Upper lobe of left lung (tissue), 6 donors: ENCODE data around the gene NCS1. TPM values are rescaled to one million over a fixed set of nuclear protein-coding genes. Genes with fewer than 3 reads are reported as not detected.

Experiments
- ATAC-seq, 2 donors: fragments of 200-7000 bp; cut with Tn5 transposase; one replicate each; pipeline ENCODE4 v1.9.1; 2022; ENCODE audit warnings: mild to moderate bottlenecking in 2 of 2, moderate library complexity in 2 of 2; ENCODE audit not compliant: low FRiP score in 2 of 2
- DNase-seq, 2 donors: peaks; one replicate each; pipeline ENCODE4 v3.0.0-alpha.2; 2019 to 2020
- H3K27ac ChIP-seq, 4 donors: fragments of 200-600 bp; sonication (generic); one replicate each; pipeline ENCODE4 v1.5.1; 2016 to 2019
- H3K27me3 ChIP-seq, 4 donors: fragments of 200-600 bp; sonication (generic); one replicate each; pipeline ENCODE4 v1.5.1; 2017 to 2019
- H3K36me3 ChIP-seq, 4 donors: fragments of 200-600 bp; sonication (generic); one replicate each; pipeline ENCODE4 v1.5.1; 2016 to 2019
- H3K4me1 ChIP-seq, 4 donors: fragments of 200-600 bp; sonication (generic); one replicate each; pipeline ENCODE4 v1.5.1; 2018 to 2019
- H3K4me3 ChIP-seq, 4 donors: fragments of 200-600 bp; sonication (generic); one replicate each; pipeline ENCODE4 v1.5.1; 2017 to 2019; ENCODE audit warnings: mild to moderate bottlenecking in 2 of 4, moderate library complexity in 1 of 4
- H3K9me3 ChIP-seq, 4 donors: fragments of 200-600 bp; sonication (generic); one replicate each; pipeline ENCODE4 v1.5.1; 2018 to 2019
- EP300 ChIP-seq, 4 donors: sonication (generic); formaldehyde crosslinking; IDR thresholded peaks; one replicate each; pipeline ENCODE4 v1.5.1; 2017; ENCODE audit warnings: antibody characterized with exemption in 4 of 4, control low read depth in 2 of 4
- POLR2A ChIP-seq, 4 donors: fragments of 450-650 bp; IDR thresholded peaks; one replicate each; pipeline ENCODE4 v1.5.1; 2016 to 2017; ENCODE audit warnings: antibody characterized with exemption in 4 of 4, mild to moderate bottlenecking in 2 of 4
- POLR2AphosphoS5 ChIP-seq, 2 donors: sonication (generic); formaldehyde crosslinking; IDR thresholded peaks; one replicate each; pipeline ENCODE4 v1.5.1; 2017; ENCODE audit warnings: antibody characterized with exemption in 2 of 2
- WGBS, 2 donors: methylation state at CpG; one replicate each; pipeline ENCODE4 v1.1.5; 2017 to 2018; 5-methylcytosine and 5-hydroxymethylcytosine counted together
- total RNA-seq, 6 donors: library from RNA; depleted of rRNA in 4 of 6; stranded (reverse); fragments of >200 nt in 4 of 6; gene quantifications; one replicate each; pipeline versions ENCODE4 v1.1.0 to v1.2.1, GENCODE V29; 2016 to 2021
- TF ChIP-seq, protein P1 (sequence below), 6 experiments: fragments of 450-650 bp in 4 of 6; fragments of 200-600 bp in 2 of 6; sonication (generic) in 2 of 6; IDR thresholded peaks; one replicate each; pipeline ENCODE4 v1.5.1; 2016 to 2019; ENCODE audit warnings: antibody characterized with exemption in 6 of 6
- donor health status: DM: no; HTN: no; CAD: no; lungs with moderate emphysema.
- donor health status: DM: no; HTN: yes; CAD: no; lungs with severe emphysema.

The NCS1 gene
- total RNA-seq, 6 donors from 2014 or later: 2.7 to 10.0 (median 3.9) TPM

DNA sequence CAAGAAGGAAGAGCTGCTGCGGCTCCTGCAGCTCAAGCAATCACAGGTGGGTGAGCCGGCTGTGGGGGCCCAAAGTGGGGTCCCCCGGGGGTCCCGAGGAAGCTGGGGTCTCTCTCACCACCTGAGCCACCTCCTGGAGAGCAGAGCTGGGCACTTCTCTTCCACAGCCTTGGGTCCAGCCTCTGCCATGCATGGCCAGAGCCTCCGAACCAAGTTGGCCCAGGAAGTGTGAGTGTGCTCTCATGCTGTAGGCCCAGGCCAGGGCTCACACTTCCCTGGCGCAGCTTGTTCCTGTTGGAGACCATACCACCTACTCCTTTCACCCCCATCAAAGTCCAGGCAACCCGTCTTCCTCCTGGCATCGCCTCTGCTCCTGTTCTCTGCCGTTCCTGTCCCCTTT lies 113.1 kb downstream of the NCS1 start:
- no peak overlapping the region for H3K27ac ChIP-seq
- TF ChIP-seq POLR2AphosphoS5 (IDR thresholded peaks at IDR 0.05) (no peak), EP300 (IDR thresholded peaks at IDR 0.05) (no peak), POLR2A (IDR thresholded peaks at IDR 0.05) (no peak)
- TF ChIP-seq, protein P1, sequence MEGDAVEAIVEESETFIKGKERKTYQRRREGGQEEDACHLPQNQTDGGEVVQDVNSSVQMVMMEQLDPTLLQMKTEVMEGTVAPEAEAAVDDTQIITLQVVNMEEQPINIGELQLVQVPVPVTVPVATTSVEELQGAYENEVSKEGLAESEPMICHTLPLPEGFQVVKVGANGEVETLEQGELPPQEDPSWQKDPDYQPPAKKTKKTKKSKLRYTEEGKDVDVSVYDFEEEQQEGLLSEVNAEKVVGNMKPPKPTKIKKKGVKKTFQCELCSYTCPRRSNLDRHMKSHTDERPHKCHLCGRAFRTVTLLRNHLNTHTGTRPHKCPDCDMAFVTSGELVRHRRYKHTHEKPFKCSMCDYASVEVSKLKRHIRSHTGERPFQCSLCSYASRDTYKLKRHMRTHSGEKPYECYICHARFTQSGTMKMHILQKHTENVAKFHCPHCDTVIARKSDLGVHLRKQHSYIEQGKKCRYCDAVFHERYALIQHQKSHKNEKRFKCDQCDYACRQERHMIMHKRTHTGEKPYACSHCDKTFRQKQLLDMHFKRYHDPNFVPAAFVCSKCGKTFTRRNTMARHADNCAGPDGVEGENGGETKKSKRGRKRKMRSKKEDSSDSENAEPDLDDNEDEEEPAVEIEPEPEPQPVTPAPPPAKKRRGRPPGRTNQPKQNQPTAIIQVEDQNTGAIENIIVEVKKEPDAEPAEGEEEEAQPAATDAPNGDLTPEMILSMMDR (IDR thresholded peaks at IDR 0.05): no peak
- DNase-seq: no peak
- no peak overlapping the region for H3K4me3 ChIP-seq
- ATAC-seq: no peak
- H3K27me3 ChIP-seq: no peaks in the 10 kb centered on the region
- no peaks in the 10 kb centered on the region for H3K36me3 ChIP-seq
- 87 to 95% methylated on average over 4 to 8 of the region's 9 CpGs for WGBS, 2 donors
- H3K9me3 ChIP-seq: no peaks in the 10 kb centered on the region
- peaks cover 12 to 33% (median 25%) of the 10 kb centered on the region in 4 donors for H3K4me1 ChIP-seq

DNA sequence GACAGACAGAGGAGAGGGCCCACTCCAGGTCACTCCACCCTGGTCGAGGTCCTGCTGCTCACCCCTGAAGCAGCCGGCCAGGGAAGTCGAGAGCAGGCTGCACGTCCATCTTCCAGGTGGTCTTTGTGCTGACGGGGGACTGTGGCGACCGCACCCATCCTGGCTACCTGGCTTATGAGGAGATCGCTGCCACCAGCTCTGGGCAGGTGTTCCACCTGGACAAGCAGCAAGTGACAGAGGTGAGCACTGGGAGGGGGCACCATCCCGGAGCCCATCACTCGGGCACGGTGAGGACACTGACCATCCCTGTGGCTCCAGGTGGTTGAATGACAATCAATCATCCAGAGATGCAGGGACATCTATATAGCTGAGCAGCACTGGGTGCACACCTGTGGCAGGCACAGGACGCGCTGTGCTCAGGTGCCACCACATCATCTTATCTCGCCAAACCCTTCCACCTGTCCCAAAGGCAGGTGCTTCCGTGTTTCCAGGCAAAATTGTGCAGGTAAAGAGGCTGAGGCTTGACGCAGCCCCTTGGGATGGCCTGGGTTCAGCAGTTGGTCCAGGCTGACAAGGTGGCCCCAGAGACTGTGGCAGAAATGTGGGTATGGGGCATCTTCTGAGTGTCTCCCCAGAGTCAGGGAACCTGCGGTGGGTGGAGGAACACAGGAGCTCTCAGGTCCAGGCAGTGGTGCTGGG lies 114.0 kb downstream of the NCS1 start:
- Histone ChIP-seq H3K27me3 (no peaks in the 10 kb centered on the region), H3K36me3 (no peaks in the 10 kb centered on the region), H3K27ac (peak overlapping the region; percentile 70 to 77 (median 74)), H3K4me3 (no peak overlapping the region), H3K4me1 (peaks cover 12 to 33% (median 25%) of the 10 kb centered on the region in 4 donors), H3K9me3 (no peaks in the 10 kb centered on the region)
- no peak for DNase-seq
- 86 to 100% methylated on average over 1 to 15 of the region's 17 CpGs for WGBS, 2 donors
- ATAC-seq: no peak
- no peak for TF ChIP-seq POLR2AphosphoS5 (IDR thresholded peaks at IDR 0.05)
- TF ChIP-seq, protein P1 (IDR thresholded peaks at IDR 0.05): no peak
- TF ChIP-seq EP300 (IDR thresholded peaks at IDR 0.05): no peak
- TF ChIP-seq POLR2A (IDR thresholded peaks at IDR 0.05): no peak

Other genes starting within 250 kb of the NCS1 start
- gene FNBP1, start 129.2 kb upstream of the NCS1 start, total RNA-seq: 10 to 100 TPM; 34.8 to 85.4 (median 51.6) TPM
- 10 to 100 TPM; 26.5 to 44.4 (median 35.3) TPM for gene GPR107, start 118.5 kb upstream of the NCS1 start, total RNA-seq
- gene HMCN2, start 93.4 kb downstream of the NCS1 start, total RNA-seq: 1 to 10 TPM in 5 of 6 donors, under 1 TPM in 1; 0.76 to 7.3 (median 1.5) TPM